Body of pancreas (tissue), 4 donors: Measurements from ENCODE around the gene SLC25A44.

ENCODE experiments used
- POLR2A ChIP-seq, 3 donors: fragments of 450-650 bp; IDR thresholded peaks; one replicate each; pipeline ENCODE4 v1.6.1; 2016; ENCODE audit warnings: antibody characterized with exemption in 3 of 3, mild to moderate bottlenecking in 2 of 3
- TF ChIP-seq, protein P1 (sequence below), 7 experiments: fragments of 450-650 bp in 4 of 7; fragments of 200-600 bp in 3 of 7; sonication (generic) in 3 of 7; IDR thresholded peaks; one replicate each; pipeline ENCODE4 v1.5.1; 2016 to 2019; ENCODE audit warnings: antibody characterized with exemption in 7 of 7

- TF ChIP-seq, protein P1, sequence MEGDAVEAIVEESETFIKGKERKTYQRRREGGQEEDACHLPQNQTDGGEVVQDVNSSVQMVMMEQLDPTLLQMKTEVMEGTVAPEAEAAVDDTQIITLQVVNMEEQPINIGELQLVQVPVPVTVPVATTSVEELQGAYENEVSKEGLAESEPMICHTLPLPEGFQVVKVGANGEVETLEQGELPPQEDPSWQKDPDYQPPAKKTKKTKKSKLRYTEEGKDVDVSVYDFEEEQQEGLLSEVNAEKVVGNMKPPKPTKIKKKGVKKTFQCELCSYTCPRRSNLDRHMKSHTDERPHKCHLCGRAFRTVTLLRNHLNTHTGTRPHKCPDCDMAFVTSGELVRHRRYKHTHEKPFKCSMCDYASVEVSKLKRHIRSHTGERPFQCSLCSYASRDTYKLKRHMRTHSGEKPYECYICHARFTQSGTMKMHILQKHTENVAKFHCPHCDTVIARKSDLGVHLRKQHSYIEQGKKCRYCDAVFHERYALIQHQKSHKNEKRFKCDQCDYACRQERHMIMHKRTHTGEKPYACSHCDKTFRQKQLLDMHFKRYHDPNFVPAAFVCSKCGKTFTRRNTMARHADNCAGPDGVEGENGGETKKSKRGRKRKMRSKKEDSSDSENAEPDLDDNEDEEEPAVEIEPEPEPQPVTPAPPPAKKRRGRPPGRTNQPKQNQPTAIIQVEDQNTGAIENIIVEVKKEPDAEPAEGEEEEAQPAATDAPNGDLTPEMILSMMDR (IDR thresholded peaks at IDR 0.05), result no peak
- TF ChIP-seq POLR2A (IDR thresholded peaks at IDR 0.05), result no peak
Observed at GRCh38 chr1:156155756-156156510, 38.0 kb upstream of the SLC25A44 start.
